Kidney epithelial cell (primary cell): ENCODE data around the gene CNTN5. TPM values are rescaled to one million over a fixed set of nuclear protein-coding genes. Genes with fewer than 3 reads are reported as not detected.

Experiments
- DNase-seq: peaks from one replicate; pipeline ENCODE4 v3.0.0-alpha.2; 2010; ENCODE audit warnings: low read depth
- H3K27me3 ChIP-seq: 2 replicates; pipeline ENCODE4 v1.6.0; 2011; ENCODE audit warnings: low read length; ENCODE audit not compliant: control insufficient read depth, insufficient read depth
- H3K36me3 ChIP-seq: 2 replicates; pipeline ENCODE4 v1.5.1; 2011; ENCODE audit warnings: low read length; ENCODE audit not compliant: control insufficient read depth, insufficient read depth
- H3K4me3 ChIP-seq: 2 replicates; pipeline ENCODE4 v1.5.1; 2011; ENCODE audit warnings: low read depth, mild to moderate bottlenecking, control low read depth, low read length
- CTCF ChIP-seq: IDR thresholded peaks from 2 replicates; pipeline ENCODE4 v1.5.1; 2011; ENCODE audit warnings: mild to moderate bottlenecking, moderate library complexity, low read length, control low read depth, inconsistent platforms; ENCODE audit not compliant: insufficient read depth, poor library complexity, severe bottlenecking
- total RNA-seq: library from RNA; depleted of rRNA; stranded (reverse); fragments of >200 nt; gene quantifications from 2 replicates; pipeline ENCODE4 v1.2.3, GENCODE V29; 2015

The CNTN5 gene
- total RNA-seq, 1 donor from 2014 or later = 0.29 TPM

GRCh38 chr11:100404907-100405306, 1384.2 kb downstream of the CNTN5 start:
- no peak for TF ChIP-seq CTCF
- H3K4me3 ChIP-seq = no peak overlapping the region
- no peaks in the 10 kb centered on the region for H3K36me3 ChIP-seq
- no peaks in the 10 kb centered on the region for H3K27me3 ChIP-seq
- DNase-seq = no peak
